Thyroid gland (tissue), 4 donors: ENCODE results near the gene WNK2. TPM values are rescaled to one million over a fixed set of nuclear protein-coding genes. Genes with fewer than 3 reads are reported as not detected.

ENCODE experiments used
- DNase-seq, 2 donors: peaks; one replicate each; pipeline ENCODE4 v3.0.0-alpha.2; 2019
- H3K27ac ChIP-seq, 3 donors: fragments of 200-600 bp; sonication (generic); 1 replicate in 2 of 3; 2 replicates in 1 of 3; pipeline ENCODE4 v1.5.1; 2016 to 2019; ENCODE audit warnings: mild to moderate bottlenecking in 1 of 3, moderate library complexity in 1 of 3
- H3K27me3 ChIP-seq: fragments of 200-600 bp; sonication (generic); one replicate; pipeline ENCODE4 v1.5.1; 2019
- H3K36me3 ChIP-seq, 2 donors: fragments of 200-600 bp; sonication (generic); one replicate each; pipeline ENCODE4 v1.5.1; 2016 to 2019
- H3K4me1 ChIP-seq, 2 donors: fragments of 200-600 bp; sonication (generic); one replicate each; pipeline ENCODE4 v1.5.1; 2017 to 2019
- H3K4me3 ChIP-seq, 3 donors: fragments of 200-600 bp; sonication (generic); replicated peaks in 1 of 3; 1 replicate in 2 of 3; 2 replicates in 1 of 3; pipeline ENCODE4 v1.5.1; 2016; ENCODE audit warnings: mild to moderate bottlenecking in 1 of 3
- H3K9me3 ChIP-seq: fragments of 200-600 bp; sonication (generic); one replicate; pipeline ENCODE4 v1.5.1; 2017
- POLR2A ChIP-seq, 2 donors: fragments of 450-650 bp; IDR thresholded peaks; one replicate each; pipeline ENCODE4 v1.6.1; 2017; ENCODE audit warnings: antibody characterized with exemption in 2 of 2, mild to moderate bottlenecking in 2 of 2, moderate library complexity in 1 of 2
- WGBS, 2 donors: methylation state at CpG; one replicate each; pipeline ENCODE4 v1.1.5; 2017; 5-methylcytosine and 5-hydroxymethylcytosine counted together
- intact Hi-C: fragments of 100-400 bp; cut with DNase I; formaldehyde crosslinking; loops from one replicate; pipeline ENCODE4 v1.15.1; 2023
- total RNA-seq, 4 donors: library from RNA; depleted of rRNA; stranded (reverse); fragments of >200 nt; gene quantifications; one replicate each; pipeline ENCODE4 v1.2.3, GENCODE V29; 2016
- TF ChIP-seq, protein P1 (sequence below), 6 experiments: fragments of 200-600 bp in 3 of 6; fragments of 450-650 bp in 3 of 6; sonication (generic) in 3 of 6; IDR thresholded peaks; one replicate each; pipeline ENCODE4 v1.5.1; 2016 to 2019; ENCODE audit warnings: antibody characterized with exemption in 6 of 6, mild to moderate bottlenecking in 2 of 6, inconsistent platforms in 1 of 6, moderate library complexity in 1 of 6

WNK2 gene
- total RNA-seq, 4 donors from 2014 or later = 0.94 to 8.5 (median 8.1) TPM

GRCh38 chr9:93147632-93148031, 36.3 kb upstream of the WNK2 start:
- H3K4me3 ChIP-seq = no peak overlapping the region
- intact Hi-C loops = no loop called here
- peaks cover 0 to 9% of the 10 kb centered on the region in 2 donors for H3K4me1 ChIP-seq
- no peak overlapping the region for H3K27ac ChIP-seq
- 74 to 77% methylated on average over 2 of the region's 2 CpGs for WGBS, 2 donors
- no peak for DNase-seq
- H3K9me3 ChIP-seq = no peaks in the 10 kb centered on the region
- TF ChIP-seq, protein P1, sequence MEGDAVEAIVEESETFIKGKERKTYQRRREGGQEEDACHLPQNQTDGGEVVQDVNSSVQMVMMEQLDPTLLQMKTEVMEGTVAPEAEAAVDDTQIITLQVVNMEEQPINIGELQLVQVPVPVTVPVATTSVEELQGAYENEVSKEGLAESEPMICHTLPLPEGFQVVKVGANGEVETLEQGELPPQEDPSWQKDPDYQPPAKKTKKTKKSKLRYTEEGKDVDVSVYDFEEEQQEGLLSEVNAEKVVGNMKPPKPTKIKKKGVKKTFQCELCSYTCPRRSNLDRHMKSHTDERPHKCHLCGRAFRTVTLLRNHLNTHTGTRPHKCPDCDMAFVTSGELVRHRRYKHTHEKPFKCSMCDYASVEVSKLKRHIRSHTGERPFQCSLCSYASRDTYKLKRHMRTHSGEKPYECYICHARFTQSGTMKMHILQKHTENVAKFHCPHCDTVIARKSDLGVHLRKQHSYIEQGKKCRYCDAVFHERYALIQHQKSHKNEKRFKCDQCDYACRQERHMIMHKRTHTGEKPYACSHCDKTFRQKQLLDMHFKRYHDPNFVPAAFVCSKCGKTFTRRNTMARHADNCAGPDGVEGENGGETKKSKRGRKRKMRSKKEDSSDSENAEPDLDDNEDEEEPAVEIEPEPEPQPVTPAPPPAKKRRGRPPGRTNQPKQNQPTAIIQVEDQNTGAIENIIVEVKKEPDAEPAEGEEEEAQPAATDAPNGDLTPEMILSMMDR (IDR thresholded peaks at IDR 0.05) = no peak
- no peaks in the 10 kb centered on the region for H3K27me3 ChIP-seq
- no peaks in the 10 kb centered on the region for H3K36me3 ChIP-seq

GRCh38 chr9:93148721-93149120, 35.2 kb upstream of the WNK2 start:
- intact Hi-C loops = no loop called here
- 83 to 93% methylated on average over 2 of the region's 2 CpGs for WGBS, 2 donors
- DNase-seq = no peak

GRCh38 chr9:93149361-93149760, 34.6 kb upstream of the WNK2 start:
- Histone ChIP-seq H3K27me3 (no peaks in the 10 kb centered on the region), H3K9me3 (no peaks in the 10 kb centered on the region), H3K4me3 (no peak overlapping the region), H3K36me3 (no peaks in the 10 kb centered on the region), H3K4me1 (peaks cover 0 to under 1% of the 10 kb centered on the region in 2 donors), H3K27ac (no peak overlapping the region)
- TF ChIP-seq, protein P1 (IDR thresholded peaks at IDR 0.05) = no peak
- TF ChIP-seq POLR2A (IDR thresholded peaks at IDR 0.05) = no peak
- DNase-seq = no peak
- WGBS, 2 donors = 47 to 50% methylated on average over 1 of the region's 1 CpG
- intact Hi-C loops = no loop called here

More at GRCh38 chr9:93148721-93149120, 35.2 kb upstream of the WNK2 start:
- no peak for TF ChIP-seq POLR2A (IDR thresholded peaks at IDR 0.05)
- TF ChIP-seq, protein P1 (IDR thresholded peaks at IDR 0.05) = no peak
- Histone ChIP-seq H3K9me3 (no peaks in the 10 kb centered on the region), H3K27me3 (no peaks in the 10 kb centered on the region), H3K4me3 (no peak overlapping the region), H3K4me1 (peaks cover 0 to 7% of the 10 kb centered on the region in 2 donors), H3K27ac (no peak overlapping the region), H3K36me3 (no peaks in the 10 kb centered on the region)

- no peak for TF ChIP-seq POLR2A (IDR thresholded peaks at IDR 0.05)
- TF ChIP-seq, protein P1 (IDR thresholded peaks at IDR 0.05) = no peak
- H3K27me3 ChIP-seq = no peaks in the 10 kb centered on the region
- 81 to 94% methylated on average over 9 of the region's 10 CpGs for WGBS, 2 donors
- H3K4me1 ChIP-seq = peaks cover 4 to 6% of the 10 kb centered on the region in 2 donors
- no peaks in the 10 kb centered on the region for H3K9me3 ChIP-seq
- no peak overlapping the region for H3K4me3 ChIP-seq
- no peak overlapping the region for H3K27ac ChIP-seq
- H3K36me3 ChIP-seq = no peaks in the 10 kb centered on the region
- intact Hi-C loops = no loop called here
- DNase-seq = no peak
Measured at GRCh38 chr9:93151097-93151784, 32.7 kb upstream of the WNK2 start.

DNA sequence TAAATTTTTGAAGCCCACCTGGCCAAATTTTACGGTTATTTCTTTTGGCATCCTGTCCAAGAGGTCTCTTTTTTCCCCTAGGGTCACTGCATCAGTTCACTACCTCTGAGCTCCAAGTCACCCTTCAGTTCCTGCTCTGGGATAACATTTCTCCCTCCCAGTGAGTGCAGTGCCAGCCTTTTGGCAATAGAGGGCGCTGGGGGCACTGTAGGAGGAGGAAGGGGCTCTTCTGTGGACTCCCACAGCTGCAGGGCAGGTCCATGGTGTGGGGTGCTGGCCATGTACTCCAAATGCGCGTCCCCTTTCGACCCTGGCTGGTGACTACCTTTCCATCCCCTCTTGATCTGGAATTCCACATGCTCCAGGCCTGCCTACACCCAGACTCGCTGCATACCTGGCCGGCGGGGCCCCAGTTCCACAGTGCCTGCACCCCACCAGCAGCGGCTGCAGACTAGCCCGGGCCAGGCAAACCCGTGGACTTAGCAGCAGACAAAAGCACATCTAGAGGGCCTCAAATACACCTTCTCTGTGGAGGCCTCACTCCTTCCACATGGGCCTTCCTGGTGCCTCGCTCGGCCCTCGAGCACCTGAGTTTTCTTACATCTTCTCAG, 29.5 kb upstream of the WNK2 start:
- H3K4me1 ChIP-seq = peaks cover 4 to 6% of the 10 kb centered on the region in 2 donors
- WGBS, 2 donors = 81% methylated on average over 14 of the region's 14 CpGs
- H3K9me3 ChIP-seq = no peaks in the 10 kb centered on the region
- intact Hi-C loops = no loop called here
- no peak overlapping the region for H3K27ac ChIP-seq
- H3K36me3 ChIP-seq = no peaks in the 10 kb centered on the region
- TF ChIP-seq POLR2A (IDR thresholded peaks at IDR 0.05) = no peak
- TF ChIP-seq, protein P1 (IDR thresholded peaks at IDR 0.05) = peak in 3 of 6 experiments; percentile 23 to 43 (median 33)
- peak in 1 of 2 donors; percentile 30 for DNase-seq
- no peaks in the 10 kb centered on the region for H3K27me3 ChIP-seq
- no peak overlapping the region for H3K4me3 ChIP-seq
